Left colon (tissue), 2 donors: ENCODE data around the gene PNMA8C. TPM values are rescaled to one million over a fixed set of nuclear protein-coding genes. Genes with fewer than 3 reads are reported as not detected.
"Not testable (repeated sequence)": the region's sequence is repeated elsewhere in the genome, so short reads cannot be mapped to it uniquely, and the experiment has no call there.

Experiments
- ATAC-seq: fragments of 200-7000 bp; cut with Tn5 transposase; one replicate; pipeline ENCODE4 v1.9.1; 2020; ENCODE audit warnings: mild to moderate bottlenecking, moderate library complexity
- DNase-seq, 2 donors: peaks; one replicate each; pipeline ENCODE4 v3.0.0-alpha.2; 2020
- intact Hi-C, 2 donors: fragments of 100-400 bp; cut with DNase I in 1 of 2; cut with micrococcal nuclease in 1 of 2; formaldehyde crosslinking; loops; one replicate each; pipeline versions ENCODE4 v1.11.2 to v1.14.0; 2022; cut with DNase I, micrococcal nuclease
- total RNA-seq, 2 donors: library from RNA; stranded (reverse); fragmentation: NEBNext Ultra II Directional; extraction: Animal tissue kit (Norgen Biotek cat#: 25700); gene quantifications; one replicate each; pipeline ENCODE4 v1.2.1, GENCODE V29; 2021
- donor health status: DM: no; HTN: no; CAD: no.
- donor health status: DM: yes; HTN: yes; CAD: no.

PNMA8C gene
- total RNA-seq, 2 donors from 2014 or later, result 0.06 TPM; not detected in 1

- DNase-seq (no peak), ATAC-seq (no peak)
- intact Hi-C loops, result no loop called here
Measured at GRCh38 chr19:46378268-46378667, 50.5 kb downstream of the PNMA8C start.

- DNase-seq (no peak), ATAC-seq (no peak)
- intact Hi-C loops, result no loop called here
Measured at GRCh38 chr19:46376241-46377153, 52.2 kb downstream of the PNMA8C start.

- intact Hi-C loops, DNase-seq, ATAC-seq: not testable (repeated sequence)
Measured at GRCh38 chr19:46375476-46376067, 53.2 kb downstream of the PNMA8C start.

Other genes with a start within 250 kb of the PNMA8C start
- not detected for gene IGFL1, start 199.2 kb downstream of the PNMA8C start, total RNA-seq
- 10 to 100 TPM; 12.0 to 14.6 TPM for gene HIF3A, start 131.9 kb downstream of the PNMA8C start, total RNA-seq
- 10 to 100 TPM; 51.8 to 80.7 TPM for gene PPP5C, start 81.8 kb downstream of the PNMA8C start, total RNA-seq
- gene CCDC8, start 15.4 kb downstream of the PNMA8C start, total RNA-seq, result 1 to 10 TPM in 1 of 2 donors, under 1 TPM in 1; 0.40 to 2.5 TPM
- 1 to 10 TPM in 1 of 2 donors, under 1 TPM in 1; 0.24 to 1.1 TPM for gene PNMA8A, start 42.6 kb upstream of the PNMA8C start, total RNA-seq
- gene PNMA8B, start 66.9 kb upstream of the PNMA8C start, total RNA-seq, result under 1 TPM; 0.21 to 0.61 TPM
- gene CALM3, start 172.4 kb upstream of the PNMA8C start, total RNA-seq, result 100 to 1,000 TPM; 250 to 278 TPM
- 1 to 10 TPM in 1 of 2 donors, under 1 TPM in 1; 0.58 to 1.6 TPM for gene PTGIR, start 196.2 kb upstream of the PNMA8C start, total RNA-seq
- not detected for gene GNG8, start 207.3 kb upstream of the PNMA8C start, total RNA-seq
- gene DACT3, start 232.2 kb upstream of the PNMA8C start, total RNA-seq, result 1 to 10 TPM; 1.1 to 7.8 TPM